Fibroblast of skin of right quadriceps (primary cell): ENCODE results near the gene HCRTR1.

Source experiments
- DNase-seq: peaks from one replicate; pipeline ENCODE4 v3.0.0-alpha.2; 2013

Gene HCRTR1

GRCh38 chr1:31598980-31599379 lies 18.5 kb upstream of the HCRTR1 start:
- DNase-seq = no peak

- DNase-seq = no peak
Measured at GRCh38 chr1:31600641-31601040, 16.8 kb upstream of the HCRTR1 start.

GRCh38 chr1:31602081-31602480 lies 15.4 kb upstream of the HCRTR1 start:
- DNase-seq = no peak

- peak; percentile 68 for DNase-seq
Measured at GRCh38 chr1:31605908-31606427, 11.5 kb upstream of the HCRTR1 start.

GRCh38 chr1:31607360-31607759 lies 10.1 kb upstream of the HCRTR1 start:
- no peak for DNase-seq

GRCh38 chr1:31609514-31610118 lies 7.9 kb upstream of the HCRTR1 start:
- DNase-seq = no peak

GRCh38 chr1:31614414-31615005 lies 3.0 kb upstream of the HCRTR1 start:
- no peak for DNase-seq

GRCh38 chr1:31615414-31615813 lies 2.1 kb upstream of the HCRTR1 start:
- DNase-seq = peak; percentile 11

- no peak for DNase-seq
Measured at GRCh38 chr1:31615939-31616338, 1.6 kb upstream of the HCRTR1 start.

GRCh38 chr1:31617916-31618746 lies 642 bp downstream of the HCRTR1 start:
- DNase-seq = peak; percentile 23

GRCh38 chr1:31618916-31619846 lies 1.7 kb downstream of the HCRTR1 start:
- no peak for DNase-seq

GRCh38 chr1:31620631-31621497 lies 3.4 kb downstream of the HCRTR1 start:
- DNase-seq = no peak

GRCh38 chr1:31621498-31621820 lies 4.0 kb downstream of the HCRTR1 start:
- no peak for DNase-seq

- no peak for DNase-seq
Measured at GRCh38 chr1:31621847-31622730, 4.6 kb downstream of the HCRTR1 start.

- DNase-seq = no peak
Measured at GRCh38 chr1:31623365-31623764, 5.9 kb downstream of the HCRTR1 start.

GRCh38 chr1:31624309-31624708 lies 6.8 kb downstream of the HCRTR1 start:
- no peak for DNase-seq

- DNase-seq = no peak
Measured at GRCh38 chr1:31624731-31625514, 7.4 kb downstream of the HCRTR1 start.

GRCh38 chr1:31625561-31626222 lies 8.2 kb downstream of the HCRTR1 start:
- DNase-seq = peak; percentile 53
